Karpas-422 (cell line): Measurements from ENCODE around the gene SLC25A21. TPM values are rescaled to one million over a fixed set of nuclear protein-coding genes. Genes with fewer than 3 reads are reported as not detected.
"Not testable (repeated sequence)": the region's sequence is repeated elsewhere in the genome, so short reads cannot be mapped to it uniquely, and the experiment has no call there.

Source experiments
- DNase-seq: peaks from one replicate; pipeline ENCODE4 v3.0.0-alpha.2; 2015
- H2AFZ ChIP-seq: fragments of 200-600 bp; sonication (generic); 2 replicates; pipeline ENCODE4 v1.6.1; 2014; ENCODE audit warnings: antibody characterized with exemption, low read length, mixed read lengths
- H3K27ac ChIP-seq: fragments of 200-600 bp; sonication (generic); 2 replicates; pipeline ENCODE4 v1.5.1; 2014; ENCODE audit warnings: mild to moderate bottlenecking, low read length, moderate library complexity
- H3K27me3 ChIP-seq: fragments of 200-600 bp; sonication (generic); 2 replicates; pipeline ENCODE4 v1.6.1; 2014; ENCODE audit warnings: low read length, mixed read lengths
- H3K36me3 ChIP-seq: fragments of 200-600 bp; sonication (generic); 2 replicates; pipeline ENCODE4 v1.6.1; 2014; ENCODE audit warnings: low read length, mixed read lengths; ENCODE audit not compliant: insufficient read depth
- H3K4me1 ChIP-seq: fragments of 200-600 bp; sonication (generic); 2 replicates; pipeline ENCODE4 v1.6.1; 2014; ENCODE audit warnings: mild to moderate bottlenecking, low read length, mixed read lengths
- H3K4me2 ChIP-seq: fragments of 200-600 bp; sonication (generic); 2 replicates; pipeline ENCODE4 v1.6.1; 2014; ENCODE audit warnings: low read length, low read depth, mild to moderate bottlenecking; ENCODE audit not compliant: poor library complexity, severe bottlenecking
- H3K4me3 ChIP-seq: fragments of 200-600 bp; sonication (generic); 2 replicates; pipeline ENCODE4 v1.5.1; 2014; ENCODE audit warnings: mild to moderate bottlenecking, antibody characterized with exemption, low read length, mixed read lengths
- H3K79me2 ChIP-seq: fragments of 200-600 bp; sonication (generic); 2 replicates; pipeline ENCODE4 v1.6.1; 2014; ENCODE audit warnings: mild to moderate bottlenecking, low read length, mixed read lengths
- H3K9ac ChIP-seq: fragments of 200-600 bp; sonication (generic); 2 replicates; pipeline ENCODE4 v1.6.0; 2014; ENCODE audit warnings: low read length
- H3K9me2 ChIP-seq: fragments of 200-600 bp; sonication (generic), shearing (Covaris generic); replicated peaks from 2 replicates; pipeline ENCODE4 v1.6.0; 2014; ENCODE audit warnings: mild to moderate bottlenecking, low read length, moderate library complexity; ENCODE audit not compliant: insufficient read depth
- H3K9me3 ChIP-seq: fragments of 300-700, 200-600 bp; sonication (generic); 2 replicates; pipeline ENCODE4 v1.6.1; 2014; ENCODE audit warnings: low read length, mixed read lengths
- H4K20me1 ChIP-seq: fragments of 200-600 bp; sonication (generic); 2 replicates; pipeline ENCODE4 v1.6.1; 2014; ENCODE audit warnings: mild to moderate bottlenecking, antibody characterized with exemption, low read length, low read depth; ENCODE audit not compliant: insufficient read depth
- total RNA-seq: library from RNA; depleted of rRNA; stranded (reverse); fragments of >200 nt; shearing (Covaris generic); gene quantifications from 2 replicates; pipeline ENCODE4 v1.2.3, GENCODE V29; 2014; ENCODE audit warnings: low replicate concordance

The SLC25A21 gene
- total RNA-seq, 1 experiment from 2014 or later = 1.5 TPM

DNA sequence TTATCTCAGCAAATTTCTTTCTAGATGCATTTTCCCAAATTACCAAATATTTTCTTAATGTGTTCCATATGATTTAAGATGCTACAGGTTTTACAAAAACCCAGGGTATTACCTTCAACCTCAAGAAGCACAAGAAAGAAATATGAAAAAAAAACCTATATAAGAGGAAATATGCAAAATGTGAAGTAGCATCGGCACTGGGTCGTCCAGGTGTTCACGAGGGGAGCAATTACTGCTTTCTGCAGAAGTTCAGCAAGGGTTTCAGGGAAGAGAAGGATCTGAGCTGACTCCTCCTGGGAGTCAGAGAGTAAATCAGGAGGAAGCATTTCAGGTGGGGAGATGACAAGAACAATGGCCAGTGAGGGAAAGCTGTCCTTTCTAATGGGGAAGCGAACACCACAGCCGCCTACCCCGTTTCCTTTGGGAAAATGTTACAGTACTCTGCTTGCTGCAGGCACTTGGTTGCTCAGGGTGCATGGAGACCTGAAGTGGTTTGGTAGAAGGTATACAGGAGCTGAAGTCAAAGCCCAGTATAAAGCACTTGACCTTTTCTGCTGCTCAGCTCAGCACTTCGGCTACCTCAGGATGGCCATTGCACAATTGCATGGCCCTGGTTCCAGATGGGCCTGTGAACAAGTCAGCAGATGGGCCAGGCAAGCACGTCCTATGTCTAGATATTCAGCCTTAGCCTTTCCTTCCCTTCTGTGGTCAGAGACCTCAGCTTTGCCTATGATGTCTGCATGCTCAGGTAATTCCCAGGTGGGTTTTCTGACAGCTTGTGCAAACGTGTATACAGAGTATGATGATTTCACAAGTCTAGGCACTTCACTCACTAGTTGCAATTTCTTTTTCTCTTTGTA, 355.1 kb downstream of the SLC25A21 start:
- Histone ChIP-seq H3K9me3 (no peaks in the 10 kb centered on the region), H3K9ac (peak overlapping the region; percentile 69), H3K4me3 (peak overlapping the region; percentile 57), H3K9me2 (no peaks in the 10 kb centered on the region), H3K79me2 (no peaks in the 10 kb centered on the region), H2AFZ (no peak overlapping the region), H3K27me3 (no peaks in the 10 kb centered on the region), H3K4me1 (peaks cover 88% of the 10 kb centered on the region), H3K36me3 (no peaks in the 10 kb centered on the region), H3K4me2 (peak overlapping the region; percentile 80), H3K27ac (peak overlapping the region; percentile 99), H4K20me1 (no peaks in the 10 kb centered on the region)
- peak; percentile 97 for DNase-seq

GRCh38 chr14:36816481-36816880, 355.9 kb downstream of the SLC25A21 start:
- Histone ChIP-seq H3K4me3 (peak overlapping the region; percentile 54), H3K79me2 (no peaks in the 10 kb centered on the region), H3K36me3 (no peaks in the 10 kb centered on the region), H2AFZ (no peak overlapping the region), H3K4me2 (peak overlapping the region; percentile 80), H3K9ac (peak overlapping the region; percentile 69), H3K4me1 (peaks cover 80% of the 10 kb centered on the region), H3K9me3 (no peaks in the 10 kb centered on the region), H3K27me3 (no peaks in the 10 kb centered on the region), H3K9me2 (no peaks in the 10 kb centered on the region), H4K20me1 (no peaks in the 10 kb centered on the region), H3K27ac (peak overlapping the region; percentile 99)
- peak; percentile 74 for DNase-seq

GRCh38 chr14:36814783-36815182, 357.6 kb downstream of the SLC25A21 start:
- not testable (repeated sequence) for H3K9ac ChIP-seq, H3K4me2 ChIP-seq, H4K20me1 ChIP-seq, H3K36me3 ChIP-seq, H3K9me3 ChIP-seq, H3K79me2 ChIP-seq, H3K4me3 ChIP-seq, H3K27me3 ChIP-seq, H3K9me2 ChIP-seq, DNase-seq
- Histone ChIP-seq H2AFZ (peak overlapping the region; percentile 59), H3K4me1 (peaks cover 70% of the 10 kb centered on the region), H3K27ac (peak overlapping the region; percentile 99)

DNA sequence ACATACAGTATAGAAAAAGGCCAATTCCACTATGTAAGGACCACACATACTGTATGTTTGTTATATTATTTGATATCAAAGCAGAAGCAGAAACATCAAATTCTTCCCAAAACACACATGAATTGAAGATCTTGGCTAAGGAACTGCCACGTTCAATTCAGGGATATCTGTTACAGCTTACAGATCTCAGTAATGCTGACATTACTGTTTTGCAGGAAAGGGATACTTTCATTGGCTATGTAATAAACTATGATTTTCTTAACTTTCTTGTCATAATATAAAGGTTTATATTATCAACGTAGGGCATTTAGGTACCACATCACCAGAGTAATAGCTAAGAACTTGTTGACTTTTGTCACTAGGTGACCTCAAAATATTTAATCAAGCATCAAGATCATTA, 362.2 kb downstream of the SLC25A21 start:
- DNase-seq = no peak
- Histone ChIP-seq H3K36me3 (peaks cover 4% of the 10 kb centered on the region; the same call in 1 of the 2 replicates), H3K4me1 (peaks cover 60% of the 10 kb centered on the region), H3K9me2 (no peaks in the 10 kb centered on the region), H2AFZ (no peak overlapping the region), H3K79me2 (no peaks in the 10 kb centered on the region), H3K4me2 (no peak overlapping the region), H3K9ac (no peak overlapping the region), H4K20me1 (no peaks in the 10 kb centered on the region), H3K27ac (no peak overlapping the region), H3K9me3 (no peaks in the 10 kb centered on the region), H3K27me3 (no peaks in the 10 kb centered on the region), H3K4me3 (no peak overlapping the region)

DNA sequence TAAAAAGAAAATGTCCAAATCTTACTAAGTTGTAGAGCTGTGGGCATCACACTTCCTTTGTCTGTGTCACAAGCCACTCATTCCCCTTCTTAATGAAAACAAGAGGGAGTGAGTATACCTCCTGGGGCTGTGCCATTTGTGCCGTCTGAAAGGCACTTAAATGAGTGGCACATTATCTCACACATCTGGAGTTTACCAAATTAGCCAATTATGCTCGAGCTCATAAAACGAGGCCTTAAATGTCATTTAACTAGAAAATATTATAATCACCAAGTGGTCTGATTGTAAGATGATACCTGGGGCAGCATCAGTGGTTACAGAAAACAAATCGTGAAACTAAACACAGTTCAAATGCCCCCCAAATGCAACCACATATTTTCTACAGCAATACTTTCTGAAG, 364.7 kb downstream of the SLC25A21 start:
- no peaks in the 10 kb centered on the region for H3K9me2 ChIP-seq
- peaks cover 50% of the 10 kb centered on the region for H3K4me1 ChIP-seq
- H3K9me3 ChIP-seq = no peaks in the 10 kb centered on the region
- H3K79me2 ChIP-seq = no peaks in the 10 kb centered on the region
- H3K4me3 ChIP-seq = peak overlapping the region; percentile 18; the same call in 1 of the 2 replicates
- H3K36me3 ChIP-seq = peaks cover 4% of the 10 kb centered on the region; the same call in 1 of the 2 replicates
- peak overlapping the region; percentile 54 for H2AFZ ChIP-seq
- peak overlapping the region; percentile 35 for H3K4me2 ChIP-seq
- no peaks in the 10 kb centered on the region for H4K20me1 ChIP-seq
- H3K27ac ChIP-seq = peak overlapping the region; percentile 27
- DNase-seq = no peak
- no peak overlapping the region; the same call in 1 of the 2 replicates for H3K9ac ChIP-seq
- no peaks in the 10 kb centered on the region for H3K27me3 ChIP-seq

DNA sequence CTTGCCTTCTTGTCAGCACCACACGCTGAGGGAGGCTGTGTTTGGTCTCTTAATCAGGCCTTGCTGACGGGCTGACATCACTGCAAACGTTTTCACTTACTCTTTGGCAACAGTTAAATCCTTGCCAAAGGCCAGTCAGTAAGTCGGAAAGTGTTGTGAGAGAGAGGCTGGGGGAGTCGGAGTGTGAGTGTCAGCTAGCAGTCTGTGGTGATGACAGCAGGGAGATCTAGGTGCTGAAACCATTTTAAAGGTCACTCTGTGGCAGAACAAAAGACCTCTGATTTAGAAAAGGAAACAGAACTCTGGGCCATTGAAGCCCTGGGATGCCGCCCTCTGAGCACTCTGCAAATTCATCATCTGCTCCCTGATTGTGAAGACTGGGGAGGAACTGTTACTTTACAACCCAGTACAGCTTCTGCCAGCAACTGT, 367.3 kb downstream of the SLC25A21 start:
- Histone ChIP-seq H3K4me3 (no peak overlapping the region), H3K9ac (peak overlapping the region; percentile 18; the same call in 1 of the 2 replicates), H2AFZ (peak overlapping the region; percentile 83), H3K9me3 (no peaks in the 10 kb centered on the region), H3K9me2 (no peaks in the 10 kb centered on the region), H3K4me1 (peaks cover 50% of the 10 kb centered on the region), H3K4me2 (peak overlapping the region; percentile 3), H3K27me3 (no peaks in the 10 kb centered on the region), H3K36me3 (peaks cover 4% of the 10 kb centered on the region; the same call in 1 of the 2 replicates), H4K20me1 (no peaks in the 10 kb centered on the region), H3K79me2 (no peaks in the 10 kb centered on the region), H3K27ac (no peak overlapping the region)
- no peak for DNase-seq

DNA sequence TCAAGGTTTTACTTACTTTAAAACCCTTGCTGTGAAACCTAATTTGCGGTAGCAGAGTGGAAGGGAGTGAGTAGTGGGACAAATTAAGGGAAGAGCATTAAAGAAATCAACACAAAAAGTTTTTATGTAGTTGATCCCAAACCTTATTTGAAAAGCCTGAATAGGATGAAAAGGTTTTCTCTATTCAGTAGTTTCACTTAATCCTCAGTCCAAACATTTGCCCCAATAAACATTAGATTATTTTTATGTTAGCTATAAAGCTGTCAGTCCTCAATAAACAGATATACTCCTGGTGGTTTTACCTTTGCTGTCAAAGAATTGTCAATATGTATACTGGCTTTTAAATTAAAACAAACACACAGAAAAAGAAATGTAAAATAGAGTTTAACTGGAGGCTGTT, 374.8 kb downstream of the SLC25A21 start:
- Histone ChIP-seq H2AFZ (peak overlapping the region; percentile 1; the same call in 1 of the 2 replicates), H3K9me2 (no peaks in the 10 kb centered on the region)

GRCh38 chr14:36791402-36791801, 381.0 kb downstream of the SLC25A21 start:
- no peak for DNase-seq

More for the DNA sequence above, 374.8 kb downstream of the SLC25A21 start:
- Histone ChIP-seq H3K27me3 (peaks cover 3% of the 10 kb centered on the region), H3K79me2 (no peaks in the 10 kb centered on the region), H3K9ac (no peak overlapping the region), H3K4me1 (peaks cover 50% of the 10 kb centered on the region), H3K9me3 (no peaks in the 10 kb centered on the region), H3K4me2 (no peak overlapping the region), H3K4me3 (no peak overlapping the region), H3K27ac (no peak overlapping the region), H3K36me3 (no peaks in the 10 kb centered on the region), H4K20me1 (no peaks in the 10 kb centered on the region)
- DNase-seq = no peak

More at GRCh38 chr14:36791402-36791801, 381.0 kb downstream of the SLC25A21 start:
- Histone ChIP-seq H3K9ac (no peak overlapping the region), H3K27me3 (no peaks in the 10 kb centered on the region; the same call in 1 of the 2 replicates), H3K4me3 (no peak overlapping the region), H3K79me2 (no peaks in the 10 kb centered on the region), H2AFZ (peak overlapping the region; percentile 66; the same call in 1 of the 2 replicates), H3K27ac (no peak overlapping the region), H3K36me3 (no peaks in the 10 kb centered on the region), H3K4me1 (peaks cover 55% of the 10 kb centered on the region), H3K4me2 (no peak overlapping the region), H4K20me1 (no peaks in the 10 kb centered on the region), H3K9me3 (no peaks in the 10 kb centered on the region), H3K9me2 (no peaks in the 10 kb centered on the region)
